Ovary (tissue), 3 donors: ENCODE data around the gene AP1S2.

Experiments
- POLR2A ChIP-seq: fragments of 450-650 bp; IDR thresholded peaks from one replicate; pipeline ENCODE4 v1.6.1; 2017; ENCODE audit warnings: antibody characterized with exemption, mild to moderate bottlenecking, moderate library complexity
- TF ChIP-seq, protein P1 (sequence below), 3 donors: fragments of 450-650 bp in 2 of 3; fragments of 200-600 bp in 1 of 3; IDR thresholded peaks; one replicate each; pipeline versions ENCODE4 v1.5.1 to v1.8.0; 2016 to 2022; ENCODE audit warnings: antibody characterized with exemption in 3 of 3, mild to moderate bottlenecking in 1 of 3
- donor health status: DM: no; HTN: no; CAD: no.

DNA sequence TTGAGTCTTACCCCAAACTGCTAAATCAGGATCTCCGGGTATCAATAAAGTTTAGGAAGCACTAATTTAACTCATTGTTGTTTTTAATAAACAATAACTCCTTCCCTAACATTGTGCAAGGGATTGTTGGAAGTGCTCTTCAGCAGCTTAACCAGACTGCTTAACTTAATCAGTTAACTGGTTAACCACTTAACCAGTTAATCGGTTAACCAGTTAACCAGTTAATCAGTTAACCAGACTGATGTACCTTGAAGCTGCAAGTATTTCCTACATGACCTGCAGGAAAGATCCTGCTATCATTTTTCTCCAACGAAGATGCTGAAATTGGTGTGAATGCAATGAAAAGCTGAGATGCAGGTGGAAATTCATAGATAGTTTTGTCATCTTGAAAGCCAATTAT lies 40.1 kb upstream of the AP1S2 start:
- no peak for TF ChIP-seq POLR2A
- TF ChIP-seq, protein P1, sequence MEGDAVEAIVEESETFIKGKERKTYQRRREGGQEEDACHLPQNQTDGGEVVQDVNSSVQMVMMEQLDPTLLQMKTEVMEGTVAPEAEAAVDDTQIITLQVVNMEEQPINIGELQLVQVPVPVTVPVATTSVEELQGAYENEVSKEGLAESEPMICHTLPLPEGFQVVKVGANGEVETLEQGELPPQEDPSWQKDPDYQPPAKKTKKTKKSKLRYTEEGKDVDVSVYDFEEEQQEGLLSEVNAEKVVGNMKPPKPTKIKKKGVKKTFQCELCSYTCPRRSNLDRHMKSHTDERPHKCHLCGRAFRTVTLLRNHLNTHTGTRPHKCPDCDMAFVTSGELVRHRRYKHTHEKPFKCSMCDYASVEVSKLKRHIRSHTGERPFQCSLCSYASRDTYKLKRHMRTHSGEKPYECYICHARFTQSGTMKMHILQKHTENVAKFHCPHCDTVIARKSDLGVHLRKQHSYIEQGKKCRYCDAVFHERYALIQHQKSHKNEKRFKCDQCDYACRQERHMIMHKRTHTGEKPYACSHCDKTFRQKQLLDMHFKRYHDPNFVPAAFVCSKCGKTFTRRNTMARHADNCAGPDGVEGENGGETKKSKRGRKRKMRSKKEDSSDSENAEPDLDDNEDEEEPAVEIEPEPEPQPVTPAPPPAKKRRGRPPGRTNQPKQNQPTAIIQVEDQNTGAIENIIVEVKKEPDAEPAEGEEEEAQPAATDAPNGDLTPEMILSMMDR (IDR thresholded peaks at IDR 0.05), result no peak
